MM.1S (cell line): ENCODE measurements around the gene DNAJB8.

Experiments used
- DNase-seq: peaks from one replicate; pipeline ENCODE4 v3.0.0-alpha.2; 2015
- H2AFZ ChIP-seq: fragments of 300-600 bp; sonication (generic); 2 replicates; pipeline ENCODE4 v1.6.0; 2016; ENCODE audit warnings: antibody characterized with exemption, low read length
- H3F3A ChIP-seq: fragments of 300-600 bp; sonication (generic); 2 replicates; pipeline ENCODE4 v1.6.1; 2016; ENCODE audit warnings: mild to moderate bottlenecking, antibody characterized with exemption, low read length, moderate library complexity, mixed read lengths; ENCODE audit not compliant: insufficient read depth
- H3K27ac ChIP-seq: fragments of 300-600 bp; sonication (generic); 2 replicates; pipeline ENCODE4 v1.5.1; 2016; ENCODE audit warnings: mild to moderate bottlenecking, low read length
- H3K27me3 ChIP-seq: fragments of 300-600 bp; sonication (generic); replicated peaks from 2 replicates; pipeline ENCODE4 v1.6.0; 2016; ENCODE audit warnings: low read length; ENCODE audit not compliant: insufficient read depth
- H3K36me3 ChIP-seq: fragments of 300-600 bp; sonication (generic); replicated peaks from 2 replicates; pipeline ENCODE4 v1.6.1; 2016; ENCODE audit warnings: mild to moderate bottlenecking, low read length, mixed read lengths; ENCODE audit not compliant: insufficient read depth
- H3K4me1 ChIP-seq: fragments of 300-600 bp; sonication (generic); 2 replicates; pipeline ENCODE4 v1.6.1; 2016; ENCODE audit warnings: low read length, mixed read lengths
- H3K4me2 ChIP-seq: fragments of 300-600 bp; sonication (generic); 2 replicates; pipeline ENCODE4 v1.6.0; 2016; ENCODE audit warnings: low read depth, low read length
- H3K4me3 ChIP-seq: fragments of 300-600 bp; sonication (generic); 2 replicates; pipeline ENCODE4 v1.5.1; 2016; ENCODE audit warnings: low read length, mixed read lengths
- H3K79me2 ChIP-seq: fragments of 300-600 bp; sonication (generic); 2 replicates; pipeline ENCODE4 v1.6.1; 2016; ENCODE audit warnings: mixed run types, low read length, mixed read lengths
- H3K9ac ChIP-seq: fragments of 300-600 bp; sonication (generic); 2 replicates; pipeline ENCODE4 v1.6.1; 2016; ENCODE audit warnings: low read length, mixed read lengths
- H3K9me2 ChIP-seq: fragments of 300-600 bp; sonication (generic); replicated peaks from 2 replicates; pipeline ENCODE4 v1.6.1; 2016; ENCODE audit warnings: mild to moderate bottlenecking, low read length, mixed read lengths; ENCODE audit not compliant: insufficient read depth
- H3K9me3 ChIP-seq: fragments of 300-600 bp; sonication (generic); replicated peaks from 2 replicates; pipeline ENCODE4 v1.6.1; 2016; ENCODE audit warnings: mild to moderate bottlenecking, low read length, mixed read lengths; ENCODE audit not compliant: insufficient read depth
- H4K20me1 ChIP-seq: fragments of 300-600 bp; sonication (generic); 2 replicates; pipeline ENCODE4 v1.6.1; 2016; ENCODE audit warnings: mild to moderate bottlenecking, low read length, moderate library complexity, mixed read lengths; ENCODE audit not compliant: insufficient read depth
- CTCF ChIP-seq: fragments of 300-600 bp; sonication (generic); IDR thresholded peaks from 2 replicates; pipeline ENCODE4 v1.5.1; 2016; ENCODE audit warnings: antibody characterized with exemption, low read length, mixed read lengths
- EZH2 ChIP-seq: fragments of 300-600 bp; sonication (generic); optimal IDR thresholded peaks from 2 replicates; pipeline ENCODE3; 2017; ENCODE audit warnings: low read depth, mild to moderate bottlenecking, antibody characterized with exemption, low read length, mixed read lengths
- EZH2phosphoT487 ChIP-seq: fragments of 300-600 bp; sonication (generic); IDR thresholded peaks from 2 replicates; pipeline ENCODE4 v1.6.1; 2018; ENCODE audit warnings: antibody characterized with exemption, low read length

The DNAJB8 gene

GRCh38 chr3:128424508-128425069, 42.1 kb downstream of the DNAJB8 start:
- H3K4me3 ChIP-seq, result no peak overlapping the region
- H2AFZ ChIP-seq, result no peak overlapping the region
- no peak for DNase-seq
- H3K9ac ChIP-seq, result no peak overlapping the region
- H3K27me3 ChIP-seq, result peaks cover 6% of the 10 kb centered on the region; the same call in 1 of the 2 replicates
- H3K79me2 ChIP-seq, result no peaks in the 10 kb centered on the region
- H3F3A ChIP-seq, result no peaks in the 10 kb centered on the region
- H3K27ac ChIP-seq, result no peak overlapping the region
- no peaks in the 10 kb centered on the region for H3K9me3 ChIP-seq
- H3K4me2 ChIP-seq, result no peak overlapping the region
- no peaks in the 10 kb centered on the region for H3K9me2 ChIP-seq
- H3K4me1 ChIP-seq, result no peaks in the 10 kb centered on the region
- no peaks in the 10 kb centered on the region for H3K36me3 ChIP-seq
- no peaks in the 10 kb centered on the region for H4K20me1 ChIP-seq
- TF ChIP-seq EZH2, result no peak
- TF ChIP-seq EZH2phosphoT487, result no peak
- TF ChIP-seq CTCF, result no peak

- no peak overlapping the region for H3K27ac ChIP-seq
- no peak overlapping the region for H3K9ac ChIP-seq
- H3K9me2 ChIP-seq, result no peaks in the 10 kb centered on the region
- no peak for DNase-seq
- no peaks in the 10 kb centered on the region for H3K9me3 ChIP-seq
- no peak for TF ChIP-seq EZH2phosphoT487
- H3K36me3 ChIP-seq, result no peaks in the 10 kb centered on the region
- H4K20me1 ChIP-seq, result no peaks in the 10 kb centered on the region
- H3F3A ChIP-seq, result no peaks in the 10 kb centered on the region
- no peak overlapping the region for H2AFZ ChIP-seq
- no peak overlapping the region for H3K4me3 ChIP-seq
- no peaks in the 10 kb centered on the region for H3K79me2 ChIP-seq
- no peak overlapping the region for H3K4me2 ChIP-seq
- H3K27me3 ChIP-seq, result peaks cover 4% of the 10 kb centered on the region; the same call in 1 of the 2 replicates
- H3K4me1 ChIP-seq, result no peaks in the 10 kb centered on the region
Observed at GRCh38 chr3:128423525-128424147, 43.1 kb downstream of the DNAJB8 start.

- H3K36me3 ChIP-seq, result no peaks in the 10 kb centered on the region
- H3F3A ChIP-seq, result no peaks in the 10 kb centered on the region
- no peaks in the 10 kb centered on the region for H3K79me2 ChIP-seq
- no peaks in the 10 kb centered on the region for H3K9me2 ChIP-seq
- H3K27ac ChIP-seq, result no peak overlapping the region
- no peaks in the 10 kb centered on the region for H3K4me1 ChIP-seq
- TF ChIP-seq EZH2 (no peak), EZH2phosphoT487 (no peak), CTCF (no peak)
- no peaks in the 10 kb centered on the region for H4K20me1 ChIP-seq
- H3K4me2 ChIP-seq, result no peak overlapping the region
- DNase-seq, result no peak
- no peaks in the 10 kb centered on the region for H3K27me3 ChIP-seq
- no peak overlapping the region for H3K4me3 ChIP-seq
- H3K9ac ChIP-seq, result no peak overlapping the region
- no peak overlapping the region for H2AFZ ChIP-seq
- no peaks in the 10 kb centered on the region for H3K9me3 ChIP-seq
Observed at GRCh38 chr3:128422762-128423524, 43.7 kb downstream of the DNAJB8 start.

GRCh38 chr3:128421966-128422365, 44.7 kb downstream of the DNAJB8 start:
- no peaks in the 10 kb centered on the region for H3K79me2 ChIP-seq
- H2AFZ ChIP-seq, result no peak overlapping the region
- no peaks in the 10 kb centered on the region for H3K4me1 ChIP-seq
- no peak overlapping the region for H3K4me3 ChIP-seq
- H3F3A ChIP-seq, result no peaks in the 10 kb centered on the region
- H3K27ac ChIP-seq, result no peak overlapping the region
- no peak for DNase-seq
- H3K9ac ChIP-seq, result no peak overlapping the region
- H3K4me2 ChIP-seq, result no peak overlapping the region
- H3K9me3 ChIP-seq, result no peaks in the 10 kb centered on the region
- no peaks in the 10 kb centered on the region for H3K27me3 ChIP-seq
- H3K36me3 ChIP-seq, result no peaks in the 10 kb centered on the region
- no peaks in the 10 kb centered on the region for H4K20me1 ChIP-seq
- TF ChIP-seq EZH2 (no peak), EZH2phosphoT487 (no peak), CTCF (no peak)
- no peaks in the 10 kb centered on the region for H3K9me2 ChIP-seq
